Activated T-helper 9 cell treated with anti-CD3 and anti-CD28 coated beads, Interleukin-2, amount 50 U/mL, for 16 hours (primary cell): ENCODE measurements around the gene RAB11FIP4.
"Not testable (repeated sequence)": the region's sequence is repeated elsewhere in the genome, so short reads cannot be mapped to it uniquely, and the experiment has no call there.

Source experiments
- DNase-seq: peaks from one replicate; pipeline ENCODE4 v3.0.0-alpha.2; 2020; ENCODE audit warnings: low read depth

The RAB11FIP4 gene

DNA sequence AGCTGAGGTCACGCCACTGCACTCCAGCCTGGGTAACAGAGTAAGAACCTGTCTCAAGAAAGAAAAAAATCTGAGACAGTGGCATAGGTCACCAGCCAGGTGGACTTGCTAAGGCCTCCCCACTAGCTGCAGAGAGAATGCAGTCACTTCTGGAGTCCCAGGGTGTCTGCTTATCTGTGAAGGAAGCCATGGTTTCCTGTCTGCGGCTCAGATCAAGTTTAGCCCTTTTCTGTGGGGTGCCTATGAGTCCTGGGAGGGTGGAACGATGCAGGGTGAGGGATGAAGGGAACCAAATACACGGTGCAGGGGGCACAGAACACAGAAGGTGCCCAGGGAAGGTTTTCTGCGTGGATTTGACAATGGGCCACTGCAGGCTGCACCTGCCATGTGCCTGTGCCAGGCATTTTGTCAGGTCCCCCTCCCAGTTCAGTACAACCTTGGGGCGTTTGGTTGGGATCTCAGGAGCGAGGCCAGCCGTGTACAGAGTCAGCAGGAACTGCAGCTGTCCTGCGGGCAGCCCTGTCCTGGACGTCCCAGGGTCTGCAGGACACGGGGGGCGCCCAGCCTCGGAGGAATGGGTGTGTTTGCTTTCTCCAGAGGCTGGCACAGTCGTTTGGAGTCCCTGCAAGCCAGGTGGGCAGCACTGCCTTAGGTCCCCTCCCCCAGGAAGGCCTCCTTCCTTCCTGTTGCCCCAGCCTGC is 41.8 kb downstream of the RAB11FIP4 start:
- DNase-seq = no peak

DNA sequence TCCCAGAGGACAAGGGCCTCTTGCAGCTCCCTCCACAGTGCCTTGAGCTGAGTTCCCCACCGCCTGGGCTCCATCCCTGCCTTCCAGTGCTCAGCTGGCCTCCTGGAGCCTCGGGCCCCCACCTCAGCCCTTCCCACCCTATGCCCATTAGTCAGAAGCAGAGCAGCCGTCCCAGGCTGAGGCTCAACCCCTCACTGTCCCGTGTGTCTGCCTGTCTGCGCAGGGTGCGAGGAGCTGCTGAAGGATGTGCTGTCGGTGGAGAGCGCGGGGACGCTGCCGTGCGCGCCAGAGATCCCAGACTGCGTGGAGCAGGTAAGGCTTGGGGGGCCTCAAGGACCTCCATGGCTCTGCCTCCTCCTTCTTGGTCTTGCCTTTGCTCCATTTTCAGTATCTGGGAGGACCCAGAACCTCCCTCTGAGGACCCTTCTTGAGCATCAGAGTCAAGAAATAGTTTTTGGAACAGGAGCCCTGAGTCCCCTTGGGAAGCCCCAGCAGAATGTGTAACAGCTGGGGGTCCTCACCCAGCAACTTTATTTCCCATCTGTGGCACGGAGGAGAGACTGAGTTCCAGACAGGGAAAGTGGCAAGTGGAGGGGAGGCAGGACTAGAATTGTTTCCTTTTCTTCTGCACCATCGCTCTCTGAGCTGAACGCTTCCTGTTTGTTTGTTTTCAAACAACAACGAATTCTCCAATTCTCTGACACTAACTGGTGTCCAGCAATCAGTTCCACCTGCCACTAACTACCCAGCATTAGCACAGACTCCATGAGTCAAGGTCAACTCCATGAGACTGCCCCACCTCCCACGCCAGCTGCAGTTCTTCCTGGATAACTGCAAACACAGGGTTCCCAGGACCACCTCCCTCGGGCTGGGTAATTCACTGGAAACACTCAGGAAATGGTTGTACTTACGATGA is 42.6 kb downstream of the RAB11FIP4 start:
- DNase-seq = no peak

DNA sequence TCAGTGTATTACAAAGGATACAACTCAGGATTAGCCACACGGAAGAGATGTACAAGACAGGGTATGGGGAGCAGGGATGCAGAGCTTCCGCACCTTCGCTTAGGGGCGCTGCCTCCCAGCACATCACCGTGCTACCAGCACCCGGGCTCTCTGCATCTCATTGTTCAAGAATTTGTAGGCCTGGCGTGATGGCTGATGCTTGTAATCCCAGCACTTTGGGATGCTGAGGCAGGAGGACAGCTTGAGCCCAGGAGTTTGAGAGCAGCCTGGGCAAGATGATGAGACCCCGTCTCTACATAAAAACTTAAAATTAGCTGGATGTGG is 43.2 kb downstream of the RAB11FIP4 start:
- no peak for DNase-seq

DNA sequence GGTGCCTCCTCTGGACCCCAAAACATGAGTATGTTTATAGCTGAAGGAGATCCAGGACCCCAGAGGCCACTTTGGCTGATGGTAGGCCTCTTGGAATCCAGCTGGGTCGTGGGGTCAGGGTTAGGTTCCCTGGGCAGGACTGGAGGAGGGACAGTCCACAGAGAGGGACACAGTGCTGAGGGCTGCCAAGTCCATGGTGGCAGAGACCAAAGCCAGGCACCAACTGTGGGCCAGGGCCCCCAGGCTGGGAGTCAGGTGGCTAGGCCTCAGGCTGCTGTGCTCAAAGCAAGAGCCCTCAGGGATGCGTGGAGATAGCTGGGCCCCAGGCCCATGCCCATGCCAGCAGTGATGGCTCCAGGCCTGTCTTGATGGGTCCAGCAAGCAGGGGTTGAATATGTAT is 44.1 kb downstream of the RAB11FIP4 start:
- no peak for DNase-seq

DNA sequence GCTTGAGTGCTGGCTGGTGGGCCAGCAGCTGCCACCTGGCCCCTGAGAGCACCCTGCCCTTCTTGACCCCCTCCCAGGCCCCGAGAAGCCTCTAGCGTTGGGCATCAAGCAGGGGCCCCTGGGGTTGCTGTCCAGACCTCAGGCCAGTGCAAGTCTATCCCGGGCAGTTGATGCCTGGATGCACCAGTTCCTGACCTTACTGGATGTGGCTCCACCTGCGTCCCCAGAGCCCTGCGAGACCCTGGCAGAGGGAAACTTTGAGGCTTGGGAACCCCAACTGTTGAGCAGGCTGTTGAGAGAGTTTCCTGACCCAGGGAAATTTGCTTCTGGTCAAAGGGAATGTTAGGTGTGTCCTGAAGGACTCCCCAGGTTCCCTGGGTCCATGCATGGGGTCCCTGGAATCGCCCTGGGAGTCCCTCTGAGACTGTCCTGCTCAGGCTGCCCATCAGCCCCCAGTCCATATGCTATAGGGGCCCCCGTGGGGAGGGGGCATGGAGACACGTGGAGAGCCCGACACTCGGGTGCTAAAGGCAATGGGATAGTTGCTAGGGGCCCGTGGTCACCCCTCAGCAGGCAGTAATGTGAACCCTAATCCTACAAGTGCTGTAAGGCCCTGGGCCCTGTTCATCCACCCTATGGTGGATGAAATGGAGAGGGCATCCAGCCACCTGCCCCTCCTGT is 46.4 kb downstream of the RAB11FIP4 start:
- DNase-seq = no peak

DNA sequence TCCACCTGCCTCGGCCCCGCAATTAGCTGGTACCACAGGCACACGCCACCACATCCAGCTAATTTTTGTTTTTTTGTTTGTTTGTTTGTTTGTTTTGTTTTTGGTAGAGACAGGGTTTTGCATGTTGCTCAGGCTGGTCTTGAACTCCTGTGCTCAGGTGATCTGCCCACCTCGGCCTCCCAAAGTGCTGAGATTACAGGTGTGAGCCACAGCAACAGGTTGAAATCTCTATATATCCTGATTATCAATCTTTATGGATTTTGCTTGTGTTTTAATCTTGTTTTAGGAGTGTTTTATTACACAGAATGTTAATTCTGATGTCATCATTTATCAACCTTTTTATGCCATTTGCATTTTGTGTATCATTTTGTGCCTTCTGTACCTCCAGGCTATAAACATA is 48.2 kb downstream of the RAB11FIP4 start:
- DNase-seq = no peak

DNA sequence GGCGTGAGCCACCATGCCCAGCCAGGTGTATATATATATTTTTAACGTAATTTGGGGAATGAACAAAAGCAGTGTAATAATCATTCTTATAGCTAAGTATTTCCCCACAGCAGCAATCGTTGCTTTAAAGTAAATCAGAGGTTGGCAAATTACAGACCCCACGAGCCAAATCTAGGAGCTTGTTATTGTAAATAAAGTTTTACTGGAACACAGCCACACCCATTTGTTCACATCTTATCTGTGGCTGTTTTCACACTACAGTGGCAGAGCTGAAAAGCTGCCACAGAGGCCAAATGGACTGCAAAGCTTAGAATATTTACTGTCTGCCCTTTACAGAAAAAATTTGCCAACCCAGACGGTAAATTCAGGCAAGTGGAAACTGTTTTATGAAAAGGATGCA is 50.8 kb downstream of the RAB11FIP4 start:
- DNase-seq = no peak

DNA sequence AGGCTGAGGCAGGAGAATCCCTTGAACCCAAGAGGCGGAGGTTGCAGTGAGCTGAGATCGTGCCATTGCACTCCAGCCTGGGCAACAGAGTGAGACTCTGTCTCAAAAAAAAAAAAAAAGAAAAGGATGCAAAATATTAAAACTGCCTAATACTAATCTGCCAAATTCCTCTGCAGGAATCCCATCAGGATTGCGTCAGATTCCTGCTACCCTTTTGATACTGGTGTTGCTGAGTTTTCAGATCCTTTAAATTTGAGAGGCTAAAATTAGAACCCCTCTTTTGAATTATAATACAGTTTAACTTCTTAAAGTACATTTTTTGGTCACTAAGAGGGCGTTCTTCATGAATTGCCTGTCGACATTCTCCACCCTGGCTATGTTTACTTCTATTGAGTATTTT is 51.4 kb downstream of the RAB11FIP4 start:
- DNase-seq = not testable (repeated sequence)

DNA sequence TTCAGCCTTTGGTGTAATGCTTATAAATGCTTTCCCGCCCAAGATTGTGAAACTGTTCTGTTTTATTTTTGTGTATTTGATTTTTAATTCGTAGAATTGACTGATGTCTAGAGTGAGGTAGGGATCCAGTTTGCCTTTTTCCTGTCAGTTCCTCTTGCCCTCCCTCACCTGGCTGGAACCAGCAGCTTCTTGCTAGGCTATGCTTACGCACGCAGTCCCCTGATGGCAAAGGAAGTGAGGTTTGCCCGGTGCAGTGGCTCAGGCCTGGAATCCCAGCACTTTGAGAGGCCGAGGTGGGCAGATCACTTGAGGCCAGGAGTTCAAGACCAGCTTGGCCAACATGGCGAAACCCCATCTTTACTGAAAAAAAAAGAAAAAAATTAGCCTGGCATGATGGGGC is 51.9 kb downstream of the RAB11FIP4 start:
- DNase-seq = no peak

DNA sequence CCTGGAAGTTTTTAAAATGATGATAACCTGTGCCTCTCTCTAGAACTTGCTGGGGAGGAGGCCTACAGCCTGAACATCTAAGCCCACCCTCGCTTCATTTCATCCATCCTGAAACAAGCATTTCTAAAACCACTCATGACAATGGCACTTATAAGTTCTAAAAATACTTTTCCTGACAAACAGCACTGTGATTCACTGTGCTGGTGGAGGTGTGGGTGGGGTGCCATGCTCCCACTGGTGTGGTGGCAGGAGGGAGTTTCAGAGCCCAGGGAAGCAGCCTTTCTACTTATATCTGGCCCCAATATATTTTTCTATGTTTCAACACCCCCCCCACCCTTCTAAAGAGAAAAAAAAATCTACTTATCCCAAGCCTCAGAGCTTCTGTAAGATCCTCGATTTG is 52.6 kb downstream of the RAB11FIP4 start:
- no peak for DNase-seq

DNA sequence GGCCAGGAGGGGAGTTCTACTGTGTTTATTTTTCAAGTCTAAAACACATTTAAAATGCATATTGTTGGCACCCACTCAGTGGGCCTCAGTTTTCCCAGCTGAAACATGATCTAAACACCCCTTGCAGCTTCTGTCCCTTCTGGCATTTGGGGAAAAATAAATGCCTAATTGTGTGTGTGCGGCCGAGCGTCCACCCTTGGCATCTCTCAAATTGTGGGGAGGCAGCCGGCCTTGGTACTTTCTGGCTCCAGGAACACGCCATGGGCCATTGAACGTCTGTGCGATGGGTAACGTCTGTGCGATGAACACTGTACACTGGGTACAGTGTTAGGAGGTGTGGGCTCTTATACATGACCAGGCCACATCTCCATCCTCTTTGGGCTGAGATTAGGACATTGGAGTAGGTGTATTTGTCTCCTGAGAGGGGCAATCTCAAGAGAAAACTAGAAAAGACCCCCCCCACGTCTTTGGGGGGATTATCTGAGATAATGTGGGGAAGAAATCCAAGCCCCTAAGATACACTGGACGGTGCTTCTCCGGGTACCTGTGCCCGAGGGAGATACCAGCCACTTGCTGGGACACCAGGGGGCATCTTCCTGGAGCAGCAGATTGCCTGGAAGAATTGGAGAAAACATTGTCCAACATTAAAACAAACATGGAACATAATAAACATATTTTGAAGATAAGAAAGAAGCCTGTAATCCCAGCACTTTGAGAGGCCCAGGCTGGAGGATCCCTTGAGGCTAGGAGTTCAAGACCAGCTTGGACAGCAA is 54.9 kb downstream of the RAB11FIP4 start:
- DNase-seq = no peak

DNA sequence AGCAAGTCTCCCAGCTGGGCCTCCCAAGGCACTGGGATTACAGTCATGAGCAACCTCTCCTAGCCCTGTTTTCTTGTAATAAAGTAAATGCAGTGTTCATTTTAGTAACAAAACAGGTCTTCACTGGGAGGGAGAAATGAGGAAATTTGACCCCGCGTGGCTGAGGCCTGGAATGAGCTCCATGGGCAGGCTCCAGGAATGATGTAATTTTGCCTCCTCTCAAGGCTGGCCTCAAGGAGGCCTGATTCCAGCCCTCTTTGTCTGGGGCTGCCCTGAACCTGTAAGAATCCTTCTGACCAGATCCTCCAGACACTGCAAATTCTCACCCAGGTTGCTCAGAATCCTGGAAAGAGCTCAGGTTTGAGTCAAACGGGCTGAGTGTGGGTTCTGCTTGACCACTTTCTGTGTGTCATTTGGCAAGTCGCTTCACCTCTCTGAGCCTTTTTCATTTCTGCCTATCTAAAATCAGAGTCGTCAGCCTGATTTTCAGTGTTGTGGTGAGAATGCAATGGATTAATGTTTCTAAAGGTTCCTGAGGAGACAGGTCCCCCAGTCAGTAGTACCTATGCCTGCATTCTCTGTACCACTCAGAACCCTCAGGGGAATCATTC is 57.1 kb downstream of the RAB11FIP4 start:
- DNase-seq = no peak

DNA sequence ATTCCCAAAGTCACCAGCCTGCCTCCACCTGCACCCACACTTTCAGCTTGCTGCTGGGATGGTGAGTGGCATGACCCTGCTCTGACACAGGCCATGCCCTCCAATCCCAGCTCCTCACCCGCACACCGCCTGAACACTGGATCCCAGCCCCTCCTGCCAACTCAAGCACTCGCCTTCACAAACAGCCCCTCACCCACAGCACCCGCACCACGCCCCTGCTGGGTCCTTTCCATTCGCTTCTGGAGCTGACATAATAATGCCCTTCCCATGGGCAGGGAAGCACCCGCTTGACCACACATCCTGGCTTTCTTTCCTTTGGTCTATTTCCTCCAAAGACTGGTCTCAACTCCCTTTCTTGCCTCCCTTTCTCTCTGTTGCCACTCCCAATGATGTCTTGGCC is 57.6 kb downstream of the RAB11FIP4 start:
- DNase-seq = no peak

DNA sequence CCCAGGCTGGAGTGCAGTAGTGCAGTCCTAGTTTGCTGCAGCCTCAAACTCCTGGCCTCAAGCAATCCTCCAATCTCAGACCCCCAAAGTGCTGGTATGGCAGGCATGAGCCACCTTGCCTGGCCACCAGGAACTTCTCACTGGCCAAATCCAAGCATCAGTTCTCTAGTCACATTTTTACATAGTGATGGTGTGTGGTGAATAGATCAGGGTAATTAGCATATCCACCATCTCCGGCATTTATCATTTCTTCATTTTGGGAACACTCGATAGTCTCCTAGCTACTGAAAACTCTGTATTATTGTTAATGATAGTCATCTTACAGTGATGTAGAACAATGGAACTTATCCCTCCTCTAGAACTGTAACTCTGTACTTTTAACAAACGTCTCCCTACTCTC is 58.3 kb downstream of the RAB11FIP4 start:
- DNase-seq = no peak

DNA sequence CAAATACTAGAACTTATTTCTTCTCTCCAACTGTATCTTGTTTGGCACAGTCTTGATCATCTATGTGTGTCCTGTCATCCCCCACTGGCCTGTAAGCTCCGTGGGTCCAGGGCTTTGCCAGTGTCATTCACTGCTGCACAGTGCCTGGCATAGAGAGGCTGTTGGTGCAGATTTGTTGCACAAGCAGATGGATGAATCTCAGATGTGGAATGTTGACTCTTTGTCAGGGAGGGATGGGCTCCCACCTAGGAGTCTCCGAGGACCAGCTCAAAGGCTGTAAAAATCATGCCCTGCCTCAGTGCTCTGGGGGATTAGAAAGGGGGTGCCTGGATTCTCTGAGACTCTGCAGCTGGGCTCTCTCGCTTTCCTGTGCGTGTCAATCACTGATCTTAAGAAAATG is 60.6 kb downstream of the RAB11FIP4 start:
- no peak for DNase-seq

DNA sequence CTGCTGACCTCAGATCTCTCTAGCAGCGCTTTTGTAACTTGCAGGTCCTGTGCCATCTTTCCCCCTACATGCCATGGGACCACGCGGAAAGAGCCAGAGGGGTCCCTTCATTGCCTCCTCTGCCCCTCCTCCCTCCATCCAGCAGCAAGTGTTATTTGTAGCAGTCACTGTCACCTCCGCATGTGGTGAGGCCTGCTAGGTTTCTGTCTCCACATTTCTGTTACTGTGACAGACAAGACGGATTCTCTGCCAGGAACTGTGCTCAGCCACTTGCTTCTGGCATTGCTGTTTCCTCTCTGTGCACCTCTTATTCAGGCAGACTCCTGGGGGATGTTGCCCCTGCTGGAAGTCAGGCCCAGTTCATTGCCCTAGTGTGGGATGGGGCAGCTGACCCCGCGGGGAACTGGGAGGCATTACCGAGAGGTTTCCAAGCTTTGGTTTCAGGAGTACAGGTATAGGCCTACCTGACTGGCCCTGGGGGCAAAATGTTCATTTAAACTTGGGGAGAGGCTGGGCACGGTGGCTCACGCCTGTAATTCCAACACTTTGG is 61.2 kb downstream of the RAB11FIP4 start:
- DNase-seq = no peak

DNA sequence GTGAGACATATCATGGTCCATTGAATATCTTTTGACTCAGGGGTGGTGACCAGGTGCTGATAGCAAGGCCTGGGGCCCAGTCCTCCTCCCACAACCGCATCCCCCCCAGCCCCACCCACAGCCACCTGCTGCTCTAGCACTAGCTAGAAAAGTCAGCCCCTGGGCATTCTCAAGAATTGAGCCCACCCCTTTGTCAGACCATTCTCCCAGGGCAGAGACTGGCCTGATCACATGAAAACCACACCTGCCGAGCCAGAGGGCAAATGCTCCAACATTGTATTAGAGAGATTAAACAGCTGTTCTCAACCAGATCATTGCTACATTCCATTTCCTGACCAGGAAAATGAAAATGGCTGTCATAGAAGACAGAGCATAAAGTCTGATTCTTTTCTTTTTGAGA is 62.4 kb downstream of the RAB11FIP4 start:
- DNase-seq = no peak

DNA sequence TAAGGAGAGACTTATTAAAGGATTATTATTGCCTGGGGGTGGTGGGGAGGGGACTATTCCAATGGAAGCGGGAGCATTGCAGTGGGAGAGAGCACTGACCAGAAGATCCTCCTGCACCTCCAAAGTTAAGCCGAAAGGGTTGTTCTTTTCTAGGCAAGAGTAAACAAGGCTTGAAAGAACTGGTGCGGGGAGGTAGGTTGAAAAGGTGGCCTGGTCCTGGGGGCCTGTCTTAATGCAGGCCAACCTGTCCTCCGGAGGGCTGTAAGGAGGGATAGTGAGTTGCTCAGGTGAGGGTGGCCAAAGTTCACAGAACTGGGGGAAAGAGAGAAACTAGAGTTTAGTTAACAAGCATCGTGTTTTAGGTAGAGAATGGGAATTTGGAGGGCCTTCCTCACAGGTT is 65.3 kb downstream of the RAB11FIP4 start:
- no peak for DNase-seq

DNA sequence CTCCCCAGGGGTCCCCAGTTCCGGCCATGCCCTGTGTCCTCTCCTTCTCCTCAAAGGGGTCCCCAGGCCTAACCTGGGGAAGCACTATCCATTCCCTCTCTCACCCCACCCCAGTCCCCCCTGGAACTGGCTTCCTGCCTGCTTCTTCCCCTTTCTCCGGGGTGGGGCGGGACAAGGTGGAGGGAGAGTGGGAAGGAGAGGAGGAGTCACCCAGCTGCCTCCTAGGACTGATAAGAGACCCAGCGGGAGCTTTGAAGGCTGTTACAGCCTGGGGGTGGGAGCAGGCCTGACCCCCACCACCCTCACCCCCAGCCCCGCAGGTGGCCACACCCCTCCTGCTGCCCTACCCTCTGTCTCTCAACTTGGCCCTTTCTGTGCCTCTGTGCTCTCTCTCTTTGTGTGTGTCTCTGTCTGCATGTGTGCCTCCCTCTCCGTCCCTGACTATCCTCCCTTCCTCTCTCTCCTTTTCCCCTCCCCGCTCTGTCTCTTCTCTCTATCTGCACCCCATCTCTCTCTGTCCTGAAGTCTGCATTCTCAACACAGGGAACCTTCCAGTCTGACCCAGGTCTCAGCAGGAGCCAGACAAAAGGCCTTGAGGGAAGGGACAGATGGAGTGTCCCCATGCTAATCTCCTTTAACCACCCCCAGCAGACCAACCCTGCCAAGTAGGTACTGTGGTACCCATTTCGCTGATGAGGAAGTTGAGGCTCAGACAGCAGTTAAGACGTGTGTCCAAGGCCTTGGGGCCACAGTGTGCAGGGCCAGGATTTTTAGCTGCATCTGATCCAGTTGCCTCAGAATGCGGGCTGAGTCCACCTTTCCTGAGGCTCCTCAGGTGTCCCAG is 66.1 kb downstream of the RAB11FIP4 start:
- no peak for DNase-seq

DNA sequence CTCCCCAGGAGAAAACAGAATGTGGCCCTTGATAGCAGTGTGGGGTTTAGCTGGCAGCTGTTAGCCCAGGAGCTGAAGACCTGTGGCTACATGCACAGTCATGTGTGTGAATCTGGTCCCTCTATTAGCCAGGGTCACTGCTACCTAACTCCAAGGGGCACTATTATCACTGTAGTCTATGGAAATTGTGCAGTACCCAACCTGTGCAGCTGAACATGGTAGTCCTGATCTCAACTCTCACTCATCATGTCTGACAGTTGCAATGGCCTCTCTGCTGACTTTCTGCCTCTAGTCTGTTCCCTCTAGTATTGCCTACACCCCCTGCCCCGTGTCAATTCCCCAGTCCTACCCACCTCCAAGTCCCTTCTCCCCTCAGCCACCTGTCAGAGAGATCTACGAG is 67.4 kb downstream of the RAB11FIP4 start:
- DNase-seq = no peak

DNA sequence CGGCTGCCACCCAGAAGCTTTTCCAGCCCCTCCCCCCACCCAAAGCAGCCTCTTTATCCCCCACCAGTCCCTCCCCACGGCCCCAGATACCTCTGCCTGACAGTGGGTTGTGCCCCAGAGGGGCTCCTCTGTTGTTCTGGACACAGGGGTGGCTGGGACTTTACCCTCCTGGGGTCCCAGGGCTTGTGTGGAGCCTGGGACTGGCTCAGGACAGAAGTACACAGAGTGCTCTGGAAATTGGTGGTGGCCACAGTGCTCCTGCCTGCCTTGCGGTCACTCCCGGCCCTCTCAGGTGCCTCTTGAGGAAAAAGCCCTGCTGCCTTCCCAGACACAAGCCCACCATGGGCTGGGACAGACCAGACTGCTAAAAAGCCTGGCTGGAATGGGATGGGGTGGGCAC is 68.2 kb downstream of the RAB11FIP4 start:
- DNase-seq = no peak
